Gastroesophageal sphincter (tissue), 3 donors: ENCODE data around the gene TNS3.

Experiments used
- CTCF ChIP-seq, 4 experiments: fragments of 200-600 bp in 2 of 4; fragments of 450-650 bp in 2 of 4; sonication (generic) in 1 of 4; IDR thresholded peaks; one replicate each; pipeline ENCODE4 v1.5.1; 2017 to 2019; ENCODE audit warnings: antibody characterized with exemption in 4 of 4, mild to moderate bottlenecking in 2 of 4, moderate library complexity in 2 of 4
- EP300 ChIP-seq: sonication (generic); formaldehyde crosslinking; IDR thresholded peaks from one replicate; pipeline ENCODE4 v1.6.1; 2017; ENCODE audit warnings: antibody characterized with exemption, mild to moderate bottlenecking
- POLR2A ChIP-seq, 2 donors: fragments of 450-650 bp; IDR thresholded peaks; one replicate each; pipeline ENCODE4 v1.6.1; 2017; ENCODE audit warnings: antibody characterized with exemption in 2 of 2, mild to moderate bottlenecking in 2 of 2, moderate library complexity in 1 of 2

- no peak for TF ChIP-seq CTCF (IDR thresholded peaks at IDR 0.05)
- TF ChIP-seq EP300: no peak
- TF ChIP-seq POLR2A (IDR thresholded peaks at IDR 0.05): no peak
Measured at GRCh38 chr7:47516386-47516785, 65.5 kb downstream of the TNS3 start.
